SK-N-SH (cell line): Measurements from ENCODE around the gene WIPF3. TPM values are rescaled to one million over a fixed set of nuclear protein-coding genes. Genes with fewer than 3 reads are reported as not detected.

Experiments used
- CTCF ChIA-PET: fragments of 300-600, 350-600 bp; formaldehyde crosslinking; extraction: SDS; loops from one replicate; lab custom pipeline; 2021; lab: Yijun Ruan, JAX
- POLR2A ChIA-PET: fragments of 350-600 bp; sonication (Branson Sonifier 250); formaldehyde crosslinking; extraction: SDS; loops from one replicate; lab custom pipeline; 2020; ENCODE audit warnings: antibody characterized with exemption, inconsistent platforms; lab: Yijun Ruan, JAX
- DNase-seq: peaks from one replicate; pipeline ENCODE4 v3.0.0; 2012
- H2AFZ ChIP-seq: fragments of 200-600 bp; sonication (generic); 2 replicates; pipeline ENCODE4 v1.8.1; 2016; ENCODE audit warnings: antibody characterized with exemption, mild to moderate bottlenecking, low read depth
- H3F3A ChIP-seq: fragments of 200-600 bp; sonication (generic); replicated peaks from 2 replicates; pipeline ENCODE3; 2016; ENCODE audit warnings: antibody characterized with exemption, mild to moderate bottlenecking; ENCODE audit not compliant: insufficient read depth
- H3K27ac ChIP-seq, 2 experiments: fragments of 200-500 bp in 1 of 2; fragments of 200-600 bp in 1 of 2; sonication (Bioruptor generic) in 1 of 2; sonication (generic), shearing (Covaris generic) in 1 of 2; 2 replicates each; pipeline versions ENCODE4 v1.5.1 to v1.6.1; 2014 to 2016; ENCODE audit warnings: low read depth in 2 of 2, inconsistent platforms in 1 of 2, low read length in 1 of 2, mild to moderate bottlenecking in 1 of 2, mixed read lengths in 1 of 2
- H3K27me3 ChIP-seq: fragments of 200-600 bp; sonication (generic), shearing (Covaris generic); 2 replicates; pipeline ENCODE4 v1.6.1; 2016; ENCODE audit warnings: mixed run types; ENCODE audit not compliant: insufficient read depth
- H3K36me3 ChIP-seq, 2 experiments: fragments of 200-500 bp in 1 of 2; fragments of 200-600 bp in 1 of 2; sonication (Bioruptor generic) in 1 of 2; sonication (generic) in 1 of 2; replicated peaks in 1 of 2; 2 replicates each; pipeline versions ENCODE3 to v1.5.1; 2014 to 2016; ENCODE audit warnings: low read length in 1 of 2, mild to moderate bottlenecking in 1 of 2; ENCODE audit not compliant: insufficient read depth in 2 of 2, control insufficient read depth in 1 of 2
- H3K4me1 ChIP-seq, 2 experiments: fragments of 200-500 bp in 1 of 2; fragments of 200-600 bp in 1 of 2; sonication (Bioruptor generic) in 1 of 2; sonication (generic), shearing (Covaris generic) in 1 of 2; 2 replicates each; pipeline versions ENCODE4 v1.5.1 to v1.6.1; 2014 to 2016; ENCODE audit warnings: low read depth in 1 of 2, low read length in 1 of 2, mixed run types in 1 of 2; ENCODE audit not compliant: insufficient read depth in 2 of 2, control insufficient read depth in 1 of 2
- H3K4me2 ChIP-seq: fragments of 200-600 bp; sonication (generic), shearing (Covaris generic); 2 replicates; pipeline ENCODE4 v1.6.1; 2017; ENCODE audit warnings: mixed run types
- H3K4me3 ChIP-seq, 2 experiments: fragments of 200-500 bp in 1 of 2; fragments of 200-600 bp in 1 of 2; sonication (Bioruptor generic) in 1 of 2; sonication (generic), shearing (Covaris generic) in 1 of 2; 2 replicates each; pipeline versions ENCODE4 v1.5.1 to v1.8.1; 2014 to 2016; ENCODE audit warnings: low read depth in 2 of 2, inconsistent platforms in 1 of 2, low read length in 1 of 2, mild to moderate bottlenecking in 1 of 2, mixed read lengths in 1 of 2, moderate library complexity in 1 of 2
- H3K79me2 ChIP-seq: fragments of 200-600 bp; sonication (generic); 2 replicates; pipeline ENCODE4 v1.8.1; 2017; ENCODE audit warnings: mild to moderate bottlenecking; ENCODE audit not compliant: insufficient read depth
- H3K9ac ChIP-seq: fragments of 200-600 bp; sonication (generic); 2 replicates; pipeline ENCODE4 v1.6.1; 2017; ENCODE audit warnings: mixed run types
- H3K9me2 ChIP-seq: fragments of 200-600 bp; sonication (generic); 2 replicates; pipeline ENCODE4 v1.6.1; 2017; ENCODE audit warnings: mixed run types
- H3K9me3 ChIP-seq: fragments of 200-600 bp; sonication (generic); 2 replicates; pipeline ENCODE4 v1.6.1; 2017; ENCODE audit warnings: mixed run types, mild to moderate bottlenecking, moderate library complexity
- H4K20me1 ChIP-seq: fragments of 200-600 bp; sonication (generic); 2 replicates; pipeline ENCODE4 v1.6.1; 2017; ENCODE audit warnings: mild to moderate bottlenecking, mixed run types; ENCODE audit not compliant: insufficient read depth
- ELF1 ChIP-seq: IDR thresholded peaks from 2 replicates; pipeline ENCODE4 v1.4.0; 2012
- EP300 ChIP-seq, 2 experiments: IDR thresholded peaks; 2 replicates each; pipeline versions ENCODE4 v1.4.0 to v1.6.1; 2012; ENCODE audit warnings: borderline replicate concordance in 1 of 2, low read depth in 1 of 2, low read length in 1 of 2
- EZH2phosphoT487 ChIP-seq: fragments of 200-600 bp; sonication (generic); IDR thresholded peaks from 2 replicates; pipeline ENCODE4 v1.6.1; 2017; ENCODE audit warnings: low read depth, mixed run types, mild to moderate bottlenecking, antibody characterized with exemption, moderate library complexity, borderline replicate concordance
- FOSL2 ChIP-seq: IDR thresholded peaks from 2 replicates; pipeline ENCODE4 v1.4.0; 2012; ENCODE audit warnings: low read depth, mild to moderate bottlenecking, moderate library complexity, borderline replicate concordance
- FOXJ3 ChIP-seq: sonication (generic); formaldehyde crosslinking; IDR thresholded peaks from 2 replicates; pipeline ENCODE4 v1.5.1; 2020; ENCODE audit warnings: mild to moderate bottlenecking, missing genetic modification reagents
- FOXM1 ChIP-seq: IDR thresholded peaks from 2 replicates; pipeline ENCODE4 v1.4.0; 2012; ENCODE audit warnings: low read depth, mild to moderate bottlenecking
- MXI1 ChIP-seq: IDR thresholded peaks from 2 replicates; pipeline ENCODE4 v1.6.1; 2012; ENCODE audit warnings: mild to moderate bottlenecking, low read depth, low read length, improper control_type of control experiment
- NRF1 ChIP-seq: IDR thresholded peaks from 2 replicates; pipeline ENCODE4 v1.6.1; 2012; ENCODE audit warnings: low read depth, mild to moderate bottlenecking, low read length
- RCOR1 ChIP-seq: fragments of 150-350 bp; IDR thresholded peaks from 2 replicates; pipeline ENCODE4 v1.6.1; 2017; ENCODE audit warnings: antibody characterized with exemption, low read length
- REST ChIP-seq: IDR thresholded peaks from 2 replicates; pipeline ENCODE4 v1.6.1; 2012; ENCODE audit warnings: mild to moderate bottlenecking, low read depth, low read length, moderate library complexity
- RFX5 ChIP-seq: IDR thresholded peaks from 2 replicates; pipeline ENCODE4 v1.6.1; 2012; ENCODE audit warnings: mild to moderate bottlenecking, improper control_type of control experiment, low read length
- RXRA ChIP-seq: IDR thresholded peaks from 2 replicates; pipeline ENCODE4 v1.4.0; 2012; ENCODE audit warnings: low read depth, mild to moderate bottlenecking, borderline replicate concordance
- SIN3A ChIP-seq: IDR thresholded peaks from 2 replicates; pipeline ENCODE4 v1.6.1; 2012; ENCODE audit warnings: low read depth, mild to moderate bottlenecking, low read length, moderate library complexity, borderline replicate concordance
- TAF1 ChIP-seq: IDR thresholded peaks from 2 replicates; pipeline ENCODE4 v1.6.1; 2012; ENCODE audit warnings: low read depth, mild to moderate bottlenecking, low read length, moderate library complexity, borderline replicate concordance
- WGBS: methylation state at CpG from one replicate; pipeline ENCODE4 v1.1.6; 2017; ENCODE audit warnings: low lambda C conversion rate; 5-methylcytosine and 5-hydroxymethylcytosine counted together
- polyA plus RNA-seq, 3 experiments: library from polyadenylated mRNA; depleted of rRNA; stranded (reverse); fragments of >200 nt; gene quantifications; 2 replicates each; pipeline ENCODE4 v1.2.3, GENCODE V29; 2012
- TF ChIP-seq, protein P1 (sequence below): fragments of 150-350 bp; IDR thresholded peaks from 2 replicates; pipeline ENCODE4 v1.6.1; 2017; ENCODE audit warnings: antibody characterized with exemption, low read length, low read depth, borderline replicate concordance

WIPF3 gene
- polyA plus RNA-seq, 1 of the 3 experiments (the other 2 are of a cell fraction), result 0.02 TPM

DNA sequence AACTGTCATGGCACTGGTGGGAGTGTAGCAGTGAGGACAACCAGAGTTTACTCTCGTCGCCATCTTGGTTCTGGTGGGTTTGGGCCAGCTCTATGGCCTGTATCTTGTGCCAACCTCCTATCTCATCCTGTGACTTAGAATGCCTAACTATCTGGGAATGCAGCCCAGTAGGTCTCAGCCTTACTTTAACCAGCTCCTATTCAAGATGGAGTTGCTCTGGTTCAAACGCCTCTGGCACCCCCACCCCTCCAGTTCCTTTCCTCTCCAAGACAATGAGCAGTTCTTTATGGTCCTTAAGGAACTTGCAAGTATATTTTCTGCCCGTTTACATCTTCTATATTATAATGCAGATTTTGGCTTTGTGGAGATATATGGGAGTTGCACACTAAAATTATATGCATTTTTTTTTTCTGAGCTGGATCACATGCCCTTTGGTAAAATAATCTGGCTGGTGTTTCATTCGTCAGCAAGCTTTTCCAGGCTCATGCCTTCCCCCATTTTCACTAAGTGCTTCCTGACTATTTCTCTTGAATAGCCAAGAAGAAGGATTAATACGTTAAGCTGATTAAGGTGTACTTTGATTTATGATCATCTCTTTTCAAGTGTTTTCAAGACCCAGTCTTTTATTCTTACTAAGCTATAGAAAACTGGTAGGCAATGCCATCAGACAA is 11.2 kb upstream of the WIPF3 start:
- no peak for DNase-seq
- H3F3A ChIP-seq, result no peaks in the 10 kb centered on the region
- no peaks in the 10 kb centered on the region for H3K9me2 ChIP-seq
- no peaks in the 10 kb centered on the region for H3K36me3 ChIP-seq
- TF ChIP-seq RXRA (no peak), RCOR1 (no peak), FOXJ3 (CRISPR knock-in tag) (no peak), FOXM1 (no peak), EP300 (IDR thresholded peaks at IDR 0.05; ENCODE audit: borderline replicate concordance in 1 of 2, low read depth in 1 of 2, low read length in 1 of 2) (no peak), NRF1 (no peak), REST (no peak), SIN3A (no peak), RFX5 (no peak), MXI1 (no peak), EZH2phosphoT487 (no peak), TAF1 (no peak), ELF1 (no peak), FOSL2 (no peak)
- TF ChIP-seq, protein P1, sequence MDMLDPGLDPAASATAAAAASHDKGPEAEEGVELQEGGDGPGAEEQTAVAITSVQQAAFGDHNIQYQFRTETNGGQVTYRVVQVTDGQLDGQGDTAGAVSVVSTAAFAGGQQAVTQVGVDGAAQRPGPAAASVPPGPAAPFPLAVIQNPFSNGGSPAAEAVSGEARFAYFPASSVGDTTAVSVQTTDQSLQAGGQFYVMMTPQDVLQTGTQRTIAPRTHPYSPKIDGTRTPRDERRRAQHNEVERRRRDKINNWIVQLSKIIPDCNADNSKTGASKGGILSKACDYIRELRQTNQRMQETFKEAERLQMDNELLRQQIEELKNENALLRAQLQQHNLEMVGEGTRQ, result no peak
- H4K20me1 ChIP-seq, result no peaks in the 10 kb centered on the region
- no peak overlapping the region for H3K27ac ChIP-seq
- no peaks in the 10 kb centered on the region for H3K9me3 ChIP-seq
- H3K4me3 ChIP-seq, result no peak overlapping the region
- no peaks in the 10 kb centered on the region for H3K79me2 ChIP-seq
- H3K4me1 ChIP-seq, result no peaks in the 10 kb centered on the region
- H3K4me2 ChIP-seq, result no peak overlapping the region
- CTCF ChIA-PET, result interaction anchor here (1.0 to 1.5 kb wide), 3 partner anchors 50 to 280 kb away, joined by 3 to 5 read pairs (median 4); no protein-coding TSS in a partner anchor
- H3K27me3 ChIP-seq, result 0 out of 2 replicates have a peak, but pooled peaks cover 5% of the 10 kb centered on the region
- WGBS, result 39% methylated on average over 6 of the region's 6 CpGs
- no peak overlapping the region for H3K9ac ChIP-seq
- no peak overlapping the region for H2AFZ ChIP-seq
- POLR2A ChIA-PET, result no interaction called here
